K562 (cell line): ENCODE data around the gene HTRA3. TPM values are rescaled to one million over a fixed set of nuclear protein-coding genes. Genes with fewer than 3 reads are reported as not detected.

Source experiments
- ATAC-seq: fragments of 200-7000 bp; cut with Tn5 transposase; 3 replicates; pipeline ENCODE4 v1.9.1; 2020; ENCODE audit warnings: moderate library complexity
- BruUV-seq: library from RNA; stranded (reverse); fragments of 400-500 nt; replicated peaks from 2 replicates; lab custom pipeline; 2021; lab: Mats Ljungman, UMichigan
- CTCF ChIA-PET: fragments of 300-600 bp; formaldehyde crosslinking; extraction: SDS; loops from one replicate; lab custom pipeline; 2021; ENCODE audit warnings: low intra/inter-chr PET ratio; lab: Yijun Ruan, JAX
- POLR2A ChIA-PET: fragments of 300-600, 350-650 bp; sonication (Branson Sonifier 250); formaldehyde crosslinking; extraction: SDS; loops from one replicate; lab custom pipeline; 2021; ENCODE audit warnings: antibody characterized with exemption, inconsistent platforms; lab: Yijun Ruan, JAX
- DNase-seq, 4 experiments: peaks; one replicate each; pipeline versions ENCODE4 v3.0.0 to v3.0.0-alpha.2; 2011 to 2018; ENCODE audit warnings: low spot score in 3 of 4, mixed read lengths in 3 of 4; ENCODE audit errors: extremely low read depth in 1 of 4
- FAIRE-seq: peaks from 2 replicates; lab custom pipeline; 2011; peaks lifted over from hg19 to GRCh38; lab: Jason Lieb, UNC
- H2AFZ ChIP-seq: 2 replicates; pipeline ENCODE4 v1.6.0; 2011; ENCODE audit warnings: low read depth, low read length, control low read depth, inconsistent platforms
- H3K27ac ChIP-seq: fragments of 200-600 bp; 3 replicates; pipeline ENCODE4 v1.8.0; 2011; ENCODE audit warnings: low read depth, mild to moderate bottlenecking, control low read depth, inconsistent platforms, low read length, moderate library complexity, mixed read lengths; ENCODE audit errors: extremely low read depth
- H3K27me3 ChIP-seq, 2 experiments: fragments of 300-600 bp in 1 of 2; 2 replicates in 1 of 2; 3 replicates in 1 of 2; pipeline versions ENCODE4 v1.6.0 to v1.8.0; 2011; ENCODE audit warnings: inconsistent platforms in 2 of 2, low read length in 2 of 2, mild to moderate bottlenecking in 1 of 2, mixed read lengths in 1 of 2, moderate library complexity in 1 of 2; ENCODE audit not compliant: control insufficient read depth in 2 of 2, insufficient read depth in 2 of 2
- H3K36me3 ChIP-seq: fragments of 300-600 bp; 3 replicates; pipeline ENCODE4 v1.8.0; 2011; ENCODE audit warnings: mild to moderate bottlenecking, low read length, inconsistent platforms; ENCODE audit not compliant: control insufficient read depth, insufficient read depth
- H3K4me1 ChIP-seq, 2 experiments: fragments of 200-600 bp in 1 of 2; replicated peaks in 1 of 2; 2 replicates in 1 of 2; 3 replicates in 1 of 2; pipeline versions ENCODE4 v1.5.1 to v1.8.0; 2011; ENCODE audit warnings: inconsistent platforms in 2 of 2, low read length in 2 of 2, mild to moderate bottlenecking in 1 of 2, mixed read lengths in 1 of 2, moderate library complexity in 1 of 2; ENCODE audit not compliant: control insufficient read depth in 2 of 2, insufficient read depth in 2 of 2
- H3K4me2 ChIP-seq: 2 replicates; pipeline ENCODE4 v1.6.1; 2011; ENCODE audit warnings: low read length, control low read depth, inconsistent platforms, mixed read lengths; ENCODE audit not compliant: insufficient read depth
- H3K4me3 ChIP-seq: fragments of 200-600 bp; sonication (generic), shearing (Covaris generic); 2 replicates; pipeline ENCODE4 v1.5.1; 2016; ENCODE audit warnings: control low read depth, inconsistent platforms
- H3K79me2 ChIP-seq: fragments of 200-600 bp; 3 replicates; pipeline ENCODE4 v1.8.0; 2011; ENCODE audit warnings: low read length, inconsistent platforms; ENCODE audit not compliant: control insufficient read depth, insufficient read depth
- H3K9ac ChIP-seq, 2 experiments: 2 replicates each; pipeline versions ENCODE4 v1.6.0 to v1.6.1; 2011; ENCODE audit warnings: low read depth in 2 of 2, low read length in 2 of 2, control low read depth in 1 of 2, inconsistent platforms in 1 of 2, mild to moderate bottlenecking in 1 of 2, mixed read lengths in 1 of 2; ENCODE audit not compliant: insufficient read depth in 1 of 2
- H3K9me1 ChIP-seq: one replicate; pipeline ENCODE4 v1.6.0; 2011; ENCODE audit warnings: inconsistent platforms, mild to moderate bottlenecking, low read length, moderate library complexity; ENCODE audit not compliant: control insufficient read depth, insufficient read depth
- H3K9me3 ChIP-seq: replicated peaks from 2 replicates; pipeline ENCODE4 v1.5.1; 2011; ENCODE audit warnings: low read depth, low read length, inconsistent platforms; ENCODE audit not compliant: control insufficient read depth, insufficient read depth
- H4K20me1 ChIP-seq: replicated peaks from 2 replicates; pipeline ENCODE4 v1.6.1; 2011; ENCODE audit warnings: low read length, inconsistent platforms, mixed read lengths; ENCODE audit not compliant: control insufficient read depth, insufficient read depth
- POLR2G ChIP-seq: fragments of 200-400 bp; formaldehyde crosslinking; IDR thresholded peaks from 2 replicates; pipeline ENCODE4 v1.6.1; 2017; ENCODE audit warnings: low read depth, mild to moderate bottlenecking, antibody characterized with exemption, low read length, moderate library complexity
- SAP30 ChIP-seq: fragments of 200-600 bp; sonication (generic); IDR thresholded peaks from 2 replicates; pipeline ENCODE4 v1.6.1; 2012; ENCODE audit warnings: borderline replicate concordance, low read depth, mild to moderate bottlenecking, moderate library complexity, low read length, control low read depth, inconsistent platforms; ENCODE audit not compliant: insufficient read depth, poor library complexity, severe bottlenecking
- ZNF143 ChIP-seq: sonication (generic); formaldehyde crosslinking; IDR thresholded peaks from 2 replicates; pipeline ENCODE4 v1.9.0; 2022; ENCODE audit warnings: mild to moderate bottlenecking, missing genetic modification reagents
- WGBS: fragments of 100-300 bp; shearing (Covaris generic); methylation state at CpG from one replicate; pipeline ENCODE4 v1.1.6; 2016; ENCODE audit warnings: low coverage, mixed read lengths; ENCODE audit not compliant: insufficient coverage; ENCODE audit errors: missing lambda C conversion rate; 5-methylcytosine and 5-hydroxymethylcytosine counted together
- in situ Hi-C: fragments of 300-500 bp; cut with MboI; formaldehyde crosslinking; loops from 4 replicates; pipeline ENCODE4 v1.15.0; 2018; ENCODE audit warnings: inconsistent platforms, mixed read lengths
- intact Hi-C: fragments of 100-400 bp; cut with micrococcal nuclease; formaldehyde crosslinking; loops from 2 replicates; pipeline ENCODE4 v1.14.2; 2022
- polyA plus RNA-seq, 8 experiments: library from polyadenylated mRNA; depleted of rRNA in 4 of 8; stranded (reverse) in 5 of 8; unstranded in 3 of 8; fragments of >200 nt; fragmentation: Nextera tagmentation in 2 of 8; fragmentation: Illumina TruSeq in 1 of 8; extraction: Ambion mirVana in 2 of 8; extraction: Trizol in 1 of 8; gene quantifications; 2 replicates each; pipeline versions ENCODE4 v1.2.1 to v1.2.3, GENCODE V29; 2011 to 2014; ENCODE audit warnings: inconsistent platforms in 1 of 8, missing spikeins in 1 of 8
- total RNA-seq, 7 experiments: library from RNA; depleted of rRNA in 6 of 7; stranded (reverse); fragments of >200 nt in 6 of 7; fragmentation: Illumina TruSeq in 2 of 7; extraction: Trizol in 2 of 7; gene quantifications; 2 replicates each; pipeline versions ENCODE4 v1.2.1 to v1.2.3, GENCODE V29; 2011 to 2021; ENCODE audit warnings: low replicate concordance in 1 of 7

The HTRA3 gene
- total and polyA plus RNA-seq, 9 of the 15 experiments (the other 6 are each of a cell fraction or from before 2014, with no cell fraction given): 0.04 TPM; not detected in 8

- no peak for TF ChIP-seq SAP30
These were observed 38.7 kb upstream of the HTRA3 start (continued) for GRCh38 chr4:8230891-8231290.

GRCh38 chr4:8231551-8232049, 38.0 kb upstream of the HTRA3 start:
- intact Hi-C loops (no loop called here), in situ Hi-C loops (no loop called here)
- CTCF ChIA-PET: no interaction called here
- no peak overlapping the region for H3K4me2 ChIP-seq
- no peaks in the 10 kb centered on the region for H4K20me1 ChIP-seq
- H3K9me3 ChIP-seq: no peaks in the 10 kb centered on the region
- no peak overlapping the region for H3K4me3 ChIP-seq
- no peak overlapping the region; a peak in 1 of 4 replicates for H3K9ac ChIP-seq
- H3K4me1 ChIP-seq: peaks cover 0 to 29% of the 10 kb centered on the region in 2 experiments; a peak in 3 of 5 replicates
- no TSS peak for BruUV-seq
- H3K79me2 ChIP-seq: no peaks in the 10 kb centered on the region
- POLR2A ChIA-PET: interaction anchor here (1.2 kb wide), 1 partner anchor 26 kb away, joined by 3 read pairs; no protein-coding TSS in a partner anchor
- H3K36me3 ChIP-seq: no peaks in the 10 kb centered on the region
- FAIRE-seq (no peak), ATAC-seq (no peak), DNase-seq (no peak)
- H2AFZ ChIP-seq: no peak overlapping the region
- H3K27me3 ChIP-seq: peaks cover 0 to 3% of the 10 kb centered on the region in 2 experiments; a peak in 1 of 5 replicates
- WGBS: 20% methylated on average over 13 of the region's 21 CpGs
- H3K27ac ChIP-seq: no peak overlapping the region
- TF ChIP-seq POLR2G (peak; percentile 46; the same call in 1 of the 2 replicates), ZNF143 (CRISPR knock-in tag) (no peak)
- peaks cover 2% of the 10 kb centered on the region for H3K9me1 ChIP-seq
